ENCODE results near the gene OR52K1.

Gene OR52K1

GRCh38 chr11:4482445-4482844, at the start of gene OR52K1:
Gene OR52K1, plus strand, starts transcription at chr11:4482646. Its CDS starts 6,255 bp downstream, at chr11:4488901.
- H3K4me3 ChIP-seq (ENCODE audit: control insufficient read depth, low read depth, low read length), result no peak within 1 kb of the TSS
- no peak for DNase-seq (ENCODE audit: low read depth)
- TF ChIP-seq CTCF (IDR thresholded peaks at IDR 0.05; ENCODE audit: control insufficient read depth, insufficient read depth, low read depth, low read length, missing control alignments), result no peak

- TF ChIP-seq CTCF (IDR thresholded peaks at IDR 0.05; ENCODE audit: control insufficient read depth, insufficient read depth, low read depth, low read length, missing control alignments), result no peak
- H3K4me3 ChIP-seq (ENCODE audit: control insufficient read depth, low read depth, low read length), result no peak overlapping the region
- DNase-seq (ENCODE audit: low read depth), result no peak
Measured at GRCh38 chr11:4433856-4434255, 48.6 kb upstream of the OR52K1 start.

GRCh38 chr11:4436411-4436810, 46.0 kb upstream of the OR52K1 start:
- DNase-seq (ENCODE audit: low read depth), result no peak
- TF ChIP-seq CTCF (IDR thresholded peaks at IDR 0.05; ENCODE audit: control insufficient read depth, insufficient read depth, low read depth, low read length, missing control alignments), result no peak
- no peak overlapping the region for H3K4me3 ChIP-seq (ENCODE audit: control insufficient read depth, low read depth, low read length)

- H3K4me3 ChIP-seq (ENCODE audit: control insufficient read depth, low read depth, low read length), result no peak overlapping the region
- no peak for DNase-seq (ENCODE audit: low read depth)
- TF ChIP-seq CTCF (IDR thresholded peaks at IDR 0.05; ENCODE audit: control insufficient read depth, insufficient read depth, low read depth, low read length, missing control alignments), result no peak
Measured at GRCh38 chr11:4441515-4441914, 40.9 kb upstream of the OR52K1 start.

- no peak for TF ChIP-seq CTCF (IDR thresholded peaks at IDR 0.05; ENCODE audit: control insufficient read depth, insufficient read depth, low read depth, low read length, missing control alignments)
- no peak overlapping the region for H3K4me3 ChIP-seq (ENCODE audit: control insufficient read depth, low read depth, low read length)
- no peak for DNase-seq (ENCODE audit: low read depth)
Measured at GRCh38 chr11:4443232-4443891, 39.1 kb upstream of the OR52K1 start.

- no peak for TF ChIP-seq CTCF (IDR thresholded peaks at IDR 0.05; ENCODE audit: control insufficient read depth, insufficient read depth, low read depth, low read length, missing control alignments)
- no peak within 1 kb of the TSS for H3K4me3 ChIP-seq (ENCODE audit: control insufficient read depth, low read depth, low read length)
- DNase-seq (ENCODE audit: low read depth), result no peak
Measured at GRCh38 chr11:4448995-4449394, 33.5 kb upstream of the OR52K1 start, which contains the start of gene OR52K2. Gene OR52K2, plus strand, starts transcription at chr11:4449295. Its CDS starts 45 bp downstream, at chr11:4449340.
